Left lung (tissue), 10 donors: ENCODE results near the gene MPRIP. TPM values are rescaled to one million over a fixed set of nuclear protein-coding genes. Genes with fewer than 3 reads are reported as not detected.

Experiments used
- ATAC-seq: fragments of 200-7000 bp; cut with Tn5 transposase; one replicate; pipeline ENCODE4 v1.9.1; 2020; ENCODE audit warnings: moderate library complexity
- DNase-seq, 4 donors: peaks; one replicate each; pipeline ENCODE4 v3.0.0-alpha.2; 2013 to 2020
- H3K27ac ChIP-seq, 2 donors: fragments of 200-600 bp; sonication (generic) in 1 of 2; one replicate each; pipeline versions ENCODE4 v1.5.0 to v1.8.0; 2020 to 2021
- H3K27me3 ChIP-seq, 2 donors: fragments of 200-600 bp; sonication (generic) in 1 of 2; one replicate each; pipeline versions ENCODE4 v1.5.0 to v1.8.0; 2020 to 2021
- H3K36me3 ChIP-seq, 2 donors: fragments of 200-600 bp; sonication (generic) in 1 of 2; one replicate each; pipeline versions ENCODE4 v1.5.0 to v1.8.0; 2020 to 2021
- H3K4me1 ChIP-seq, 2 donors: fragments of 200-600 bp; one replicate each; pipeline ENCODE4 v1.8.0; 2021
- H3K4me3 ChIP-seq, 2 donors: fragments of 200-600 bp; sonication (generic) in 1 of 2; one replicate each; pipeline versions ENCODE4 v1.5.0 to v1.8.0; 2020 to 2021; ENCODE audit warnings: mild to moderate bottlenecking in 1 of 2
- H3K9me3 ChIP-seq, 2 donors: fragments of 200-600 bp; sonication (generic) in 1 of 2; one replicate each; pipeline versions ENCODE4 v1.5.0 to v1.8.0; 2020 to 2021
- intact Hi-C, 2 donors: fragments of 100-400 bp; cut with DNase I; formaldehyde crosslinking; loops; one replicate each; pipeline versions ENCODE4 v1.11.2 to v1.14.2; 2022
- polyA plus RNA-seq, 6 donors: library from polyadenylated mRNA; unstranded; fragments of 120-200 nt; gene quantifications; one replicate each; pipeline ENCODE4 v1.2.1, GENCODE V29; 2013; ENCODE audit not compliant: insufficient read length in 6 of 6
- total RNA-seq, 2 donors: library from RNA; stranded (reverse); fragmentation: NEBNext Ultra II Directional; extraction: Animal tissue kit (Norgen Biotek cat#: 25700); gene quantifications; one replicate each; pipeline ENCODE4 v1.2.1, GENCODE V29; 2021
- TF ChIP-seq, protein P1 (sequence below), 2 donors: fragments of 200-600 bp; sonication (generic) in 1 of 2; IDR thresholded peaks; one replicate each; pipeline versions ENCODE4 v1.5.0 to v1.8.0; 2021; ENCODE audit warnings: antibody characterized with exemption in 2 of 2
- donor health status: DM: no; HTN: yes; CAD: no.
- donor health status: DM: no; HTN: no; CAD: no.

MPRIP gene
- total and polyA plus RNA-seq, 8 donors: 221 to 338 (median 257) TPM

DNA sequence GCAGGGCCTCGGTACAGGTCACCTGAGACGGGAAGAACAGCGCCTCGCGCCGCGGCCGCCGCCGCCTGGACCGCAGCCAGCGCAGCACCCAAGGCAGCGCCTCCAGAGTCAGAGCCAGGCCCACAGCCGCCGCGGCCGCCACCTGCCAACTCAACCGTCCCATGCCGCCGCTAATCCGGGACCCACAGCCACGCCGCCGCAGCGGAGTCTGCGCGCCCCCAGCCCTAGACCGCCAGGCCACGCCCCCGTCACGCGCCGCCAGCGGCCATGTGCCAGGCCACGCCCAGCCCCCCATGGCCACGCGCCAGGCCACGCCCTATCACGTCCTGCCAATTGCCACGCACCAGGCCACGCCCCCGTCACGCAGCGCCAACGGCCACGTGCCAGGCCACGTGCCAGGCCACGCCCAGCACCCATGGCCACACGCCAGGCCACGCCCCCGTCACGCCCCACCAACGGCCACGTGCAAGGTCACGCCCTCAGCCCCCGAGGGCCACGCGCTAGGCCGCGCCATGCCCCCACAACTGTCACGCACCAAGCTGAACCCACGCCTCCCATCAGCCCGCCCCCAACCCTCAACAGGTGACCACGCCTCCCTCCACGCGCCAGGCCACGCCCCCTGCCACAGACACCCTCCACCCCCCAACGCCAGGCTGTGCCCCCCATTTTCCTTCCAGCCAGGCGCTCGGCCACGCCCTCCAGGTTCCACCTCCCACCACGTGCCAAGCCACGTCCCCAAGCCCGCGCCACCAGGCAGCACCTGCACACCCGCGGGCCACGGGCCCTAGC lies 164.1 kb downstream of the MPRIP start, which contains the start of gene PLD6:
Gene PLD6, minus strand, starts transcription at position 210 of the 789 bp plus-strand sequence. Its CDS starts 47 bp downstream, at position 163.
- Histone ChIP-seq H3K27me3 (no peaks in the 10 kb centered on the region), H3K9me3 (no peaks in the 10 kb centered on the region), H3K27ac (peak within 1 kb of the TSS; percentile 70 to 78), H3K4me3 (peak within 1 kb of the TSS; percentile 34 to 58), H3K4me1 (peaks cover 14 to 35% of the 10 kb centered on the region in 2 donors), H3K36me3 (peaks cover 0 to 23% of the 10 kb centered on the region in 2 donors)
- peak; percentile 65 for ATAC-seq
- intact Hi-C loops: no loop called here
- TF ChIP-seq, protein P1, sequence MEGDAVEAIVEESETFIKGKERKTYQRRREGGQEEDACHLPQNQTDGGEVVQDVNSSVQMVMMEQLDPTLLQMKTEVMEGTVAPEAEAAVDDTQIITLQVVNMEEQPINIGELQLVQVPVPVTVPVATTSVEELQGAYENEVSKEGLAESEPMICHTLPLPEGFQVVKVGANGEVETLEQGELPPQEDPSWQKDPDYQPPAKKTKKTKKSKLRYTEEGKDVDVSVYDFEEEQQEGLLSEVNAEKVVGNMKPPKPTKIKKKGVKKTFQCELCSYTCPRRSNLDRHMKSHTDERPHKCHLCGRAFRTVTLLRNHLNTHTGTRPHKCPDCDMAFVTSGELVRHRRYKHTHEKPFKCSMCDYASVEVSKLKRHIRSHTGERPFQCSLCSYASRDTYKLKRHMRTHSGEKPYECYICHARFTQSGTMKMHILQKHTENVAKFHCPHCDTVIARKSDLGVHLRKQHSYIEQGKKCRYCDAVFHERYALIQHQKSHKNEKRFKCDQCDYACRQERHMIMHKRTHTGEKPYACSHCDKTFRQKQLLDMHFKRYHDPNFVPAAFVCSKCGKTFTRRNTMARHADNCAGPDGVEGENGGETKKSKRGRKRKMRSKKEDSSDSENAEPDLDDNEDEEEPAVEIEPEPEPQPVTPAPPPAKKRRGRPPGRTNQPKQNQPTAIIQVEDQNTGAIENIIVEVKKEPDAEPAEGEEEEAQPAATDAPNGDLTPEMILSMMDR (IDR thresholded peaks at IDR 0.05): no peak
- peak in 3 of 4 donors; percentile 53 to 94 (median 79) for DNase-seq

DNA sequence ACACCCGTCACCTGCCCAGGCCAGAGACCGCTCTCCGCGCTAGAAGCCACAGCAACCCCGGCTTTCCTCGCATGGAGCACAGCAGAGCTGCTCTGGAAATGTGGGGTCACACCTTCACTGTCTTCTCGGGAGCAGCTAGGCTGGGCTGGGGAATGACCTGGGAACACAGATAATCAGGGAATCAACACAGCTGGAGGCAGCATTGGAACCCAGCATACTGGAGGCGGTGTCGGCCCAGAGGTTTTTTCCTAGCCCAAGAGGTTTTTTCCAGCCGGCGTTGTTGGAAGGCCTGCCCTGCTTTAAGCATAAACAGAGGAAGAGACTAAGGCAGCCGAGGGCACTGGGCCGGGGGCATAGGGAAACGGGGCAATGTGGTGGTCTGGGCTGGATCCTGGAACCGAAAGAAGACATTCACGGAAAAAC lies 164.7 kb downstream of the MPRIP start:
- no peak for ATAC-seq
- DNase-seq: peak in 1 of 4 donors; percentile 52
- Histone ChIP-seq H3K4me3 (no peak overlapping the region), H3K36me3 (peaks cover 0 to 27% of the 10 kb centered on the region in 2 donors), H3K9me3 (no peaks in the 10 kb centered on the region), H3K4me1 (peaks cover 14 to 35% of the 10 kb centered on the region in 2 donors), H3K27ac (peak overlapping the region; percentile 70 to 78), H3K27me3 (no peaks in the 10 kb centered on the region)
- intact Hi-C loops: no loop called here
- TF ChIP-seq, protein P1 (IDR thresholded peaks at IDR 0.05): no peak

DNA sequence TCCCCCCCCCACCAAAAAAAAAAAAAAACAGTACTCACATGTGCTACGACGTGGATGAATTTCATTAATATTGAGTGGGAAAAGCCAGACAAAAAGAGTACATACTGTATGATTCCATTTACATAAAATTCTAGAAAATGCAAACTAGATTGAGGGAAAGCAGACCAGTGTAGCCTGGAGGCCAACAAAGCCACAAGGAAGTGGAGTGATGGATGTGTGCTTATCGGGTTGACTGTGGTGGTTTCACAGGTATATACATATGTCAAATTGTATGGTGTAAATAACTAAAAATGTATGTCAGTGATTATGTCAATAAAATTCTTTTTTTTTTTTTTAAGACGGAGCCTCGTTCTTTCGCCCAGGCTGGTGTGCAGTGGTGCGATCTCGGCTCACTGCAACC lies 165.7 kb downstream of the MPRIP start:
- Histone ChIP-seq H3K9me3 (no peaks in the 10 kb centered on the region), H3K36me3 (peaks cover 0 to 29% of the 10 kb centered on the region in 2 donors), H3K4me1 (peaks cover 14 to 35% of the 10 kb centered on the region in 2 donors), H3K4me3 (no peak overlapping the region), H3K27me3 (no peaks in the 10 kb centered on the region), H3K27ac (no peak overlapping the region)
- no peak for DNase-seq
- TF ChIP-seq, protein P1 (IDR thresholded peaks at IDR 0.05): no peak
- no peak for ATAC-seq
- intact Hi-C loops: no loop called here

DNA sequence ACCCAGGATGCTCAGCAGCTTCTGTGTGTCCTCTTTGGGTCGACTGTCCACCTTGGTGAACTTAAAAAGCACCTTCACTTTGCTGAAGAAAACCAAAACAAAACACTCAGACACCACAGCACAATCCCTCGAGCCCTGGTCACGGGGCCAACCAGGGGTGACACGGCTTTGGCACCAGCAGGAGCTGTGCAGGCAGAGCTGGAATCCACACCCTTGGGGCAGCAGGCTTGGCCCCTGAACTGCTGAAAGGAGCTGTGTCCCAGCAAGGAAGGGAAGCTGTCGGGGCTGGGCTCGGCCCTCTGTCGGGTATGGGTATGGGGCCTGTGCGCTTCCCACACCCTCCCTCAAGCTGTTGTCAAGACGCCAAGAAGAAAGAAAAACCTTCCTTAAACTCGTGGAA lies 171.5 kb downstream of the MPRIP start:
- no peaks in the 10 kb centered on the region for H3K4me1 ChIP-seq
- no peak for DNase-seq
- no peak overlapping the region for H3K27ac ChIP-seq
- ATAC-seq: no peak
- H3K27me3 ChIP-seq: no peaks in the 10 kb centered on the region
- H3K9me3 ChIP-seq: no peaks in the 10 kb centered on the region
- TF ChIP-seq, protein P1 (IDR thresholded peaks at IDR 0.05): no peak
- intact Hi-C loops: loop anchor here in 1 of 2 donors (10.0 kb wide), 1 partner anchor 209 kb away; no protein-coding TSS in a partner anchor
- no peak overlapping the region for H3K4me3 ChIP-seq
- H3K36me3 ChIP-seq: peaks cover 0 to 87% of the 10 kb centered on the region in 2 donors
